Keratinocyte (primary cell): Measurements from ENCODE around the gene CRELD1. TPM values are rescaled to one million over a fixed set of nuclear protein-coding genes. Genes with fewer than 3 reads are reported as not detected.
"Not testable (repeated sequence)": the region's sequence is repeated elsewhere in the genome, so short reads cannot be mapped to it uniquely, and the experiment has no call there.

ENCODE experiments used
- DNase-seq: peaks from one replicate; pipeline ENCODE4 v3.0.0-alpha.2; 2011; ENCODE audit warnings: low read depth, missing footprints, low spot score
- FAIRE-seq: peaks from 2 replicates; lab custom pipeline; 2011; peaks lifted over from hg19 to GRCh38; lab: Jason Lieb, UNC
- H2AFZ ChIP-seq: 2 replicates; pipeline ENCODE4 v1.6.0; 2012; ENCODE audit warnings: low read length, control low read depth, inconsistent platforms; ENCODE audit not compliant: control insufficient read depth
- H3K27ac ChIP-seq: 2 replicates; pipeline ENCODE4 v1.5.1; 2011; ENCODE audit warnings: low read length; ENCODE audit not compliant: control insufficient read depth, insufficient read depth
- H3K27me3 ChIP-seq: 3 replicates; pipeline ENCODE4 v1.6.0; 2011; ENCODE audit warnings: low read length; ENCODE audit not compliant: control insufficient read depth, insufficient read depth; ENCODE audit errors: extremely low read depth
- H3K36me3 ChIP-seq, 2 experiments: 2 replicates in 1 of 2; 3 replicates in 1 of 2; pipeline ENCODE4 v1.5.1; 2011; ENCODE audit warnings: low read length in 2 of 2, mild to moderate bottlenecking in 1 of 2; ENCODE audit not compliant: control insufficient read depth in 2 of 2, insufficient read depth in 2 of 2; ENCODE audit errors: extremely low read depth in 1 of 2
- H3K4me1 ChIP-seq: 3 replicates; pipeline ENCODE4 v1.5.1; 2011; ENCODE audit warnings: low read length; ENCODE audit not compliant: control insufficient read depth, insufficient read depth; ENCODE audit errors: extremely low read depth
- H3K4me2 ChIP-seq: 3 replicates; pipeline ENCODE4 v1.6.0; 2011; ENCODE audit warnings: low read depth, low read length; ENCODE audit not compliant: control insufficient read depth, insufficient read depth; ENCODE audit errors: extremely low read depth
- H3K4me3 ChIP-seq, 3 experiments: fragments of 200-600 bp in 1 of 3; sonication (generic) in 1 of 3; 2 replicates in 2 of 3; 3 replicates in 1 of 3; pipeline ENCODE4 v1.5.1; 2011 to 2016; ENCODE audit warnings: low read length in 3 of 3, mild to moderate bottlenecking in 3 of 3, control low read depth in 2 of 3, inconsistent platforms in 1 of 3, low read depth in 1 of 3, mixed read lengths in 1 of 3, mixed run types in 1 of 3, moderate library complexity in 1 of 3; ENCODE audit not compliant: control insufficient read depth in 2 of 3, insufficient read depth in 2 of 3; ENCODE audit errors: extremely low read depth in 1 of 3
- H3K79me2 ChIP-seq: 2 replicates; pipeline ENCODE4 v1.6.0; 2012; ENCODE audit warnings: low read length; ENCODE audit not compliant: control insufficient read depth, insufficient read depth
- H3K9ac ChIP-seq: 3 replicates; pipeline ENCODE4 v1.6.0; 2011; ENCODE audit warnings: low read length; ENCODE audit not compliant: control insufficient read depth, insufficient read depth; ENCODE audit errors: extremely low read depth
- H3K9me1 ChIP-seq: 3 replicates; pipeline ENCODE4 v1.6.0; 2011; ENCODE audit warnings: low read length; ENCODE audit not compliant: control insufficient read depth, insufficient read depth; ENCODE audit errors: extremely low read depth
- H3K9me3 ChIP-seq: 2 replicates; pipeline ENCODE4 v1.5.1; 2012; ENCODE audit warnings: low read depth, low read length; ENCODE audit not compliant: control insufficient read depth
- H4K20me1 ChIP-seq: 3 replicates; pipeline ENCODE4 v1.6.0; 2011; ENCODE audit warnings: low read length; ENCODE audit not compliant: control insufficient read depth, insufficient read depth; ENCODE audit errors: extremely low read depth
- CTCF ChIP-seq, 3 experiments: IDR thresholded peaks in 1 of 3; conservative IDR thresholded peaks in 1 of 3; optimal IDR thresholded peaks in 1 of 3; 2 replicates in 2 of 3; 3 replicates in 1 of 3; pipeline versions ENCODE3 to v1.5.1; 2011; ENCODE audit warnings: low read length in 3 of 3, mild to moderate bottlenecking in 3 of 3, moderate library complexity in 2 of 3, control low read depth in 1 of 3, inconsistent platforms in 1 of 3; ENCODE audit not compliant: insufficient read depth in 2 of 3; ENCODE audit errors: extremely low read depth in 1 of 3
- EZH2 ChIP-seq: IDR thresholded peaks from one replicate; pipeline ENCODE4 v1.6.1; 2012; ENCODE audit warnings: inconsistent platforms, mild to moderate bottlenecking, low read length, moderate library complexity
- dilution Hi-C: fragments of 300-500 bp; cut with MboI; formaldehyde crosslinking; loops from one replicate; pipeline ENCODE4 v1.7.0; 2020; ENCODE audit warnings: low sequenced_read_pairs; ENCODE audit not compliant: extremely low pct_ligation_motif_present
- polyA plus RNA-seq, 5 experiments: library from polyadenylated mRNA; depleted of rRNA in 3 of 5; stranded (reverse) in 3 of 5; stranded (forward) in 1 of 5; unstranded in 1 of 5; fragments of >200 nt; gene quantifications; 1 replicate in 1 of 5; 2 replicates in 3 of 5; 3 replicates in 1 of 5; pipeline versions ENCODE4 v1.2.1 to v1.2.3, GENCODE V29; 2011 to 2012; ENCODE audit warnings: missing spikeins in 2 of 5, low read depth in 1 of 5, low replicate concordance in 1 of 5

The CRELD1 gene
- polyA plus RNA-seq, 1 donor (not counting 4 experiments of a cell fraction or from before 2014, with no cell fraction given): 11.2 TPM

DNA sequence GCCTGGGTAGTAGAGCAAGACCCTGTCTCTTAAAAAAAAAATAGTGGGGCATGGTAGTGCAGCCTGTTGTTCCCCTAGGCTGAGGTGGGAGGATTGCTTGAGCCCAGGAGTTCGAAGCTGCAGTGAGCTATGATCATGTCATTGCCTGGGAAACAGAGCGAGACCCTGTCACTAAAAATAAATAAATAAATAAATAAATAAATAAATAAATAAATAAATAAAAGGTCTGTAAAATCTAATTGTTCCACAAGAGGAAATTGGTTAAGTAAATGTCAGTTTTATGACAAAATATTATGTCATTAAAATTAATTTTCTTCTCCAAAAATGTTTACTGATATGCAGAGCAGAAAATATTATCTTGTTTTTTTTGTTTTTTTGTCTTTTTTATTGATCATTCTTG, 5.3 kb downstream of the CRELD1 start:
- Histone ChIP-seq H3K27ac (no peak overlapping the region), H3K4me2 (no peak overlapping the region), H4K20me1 (no peaks in the 10 kb centered on the region), H3K36me3 (peaks cover 4 to 19% of the 10 kb centered on the region in 2 experiments), H3K4me3 (no peak overlapping the region), H3K9me3 (no peaks in the 10 kb centered on the region), H3K27me3 (no peaks in the 10 kb centered on the region), H2AFZ (no peak overlapping the region), H3K79me2 (peaks cover 4% of the 10 kb centered on the region), H3K9ac (no peak overlapping the region), H3K4me1 (peaks cover 13% of the 10 kb centered on the region), H3K9me1 (no peaks in the 10 kb centered on the region)
- dilution Hi-C loops: no loop called here
- no peak for DNase-seq
- TF ChIP-seq CTCF (optimal IDR thresholded peaks at IDR 0.05 in 1 of 3, IDR thresholded peaks at IDR 0.05 in 1 of 3, conservative IDR thresholded peaks at IDR 0.05 in 1 of 3; ENCODE audit: extremely low read depth in 1 of 3, insufficient read depth in 2 of 3, low read length in 3 of 3) (no peak), EZH2 (no peak)
- FAIRE-seq: no peak

GRCh38 chr3:9939906-9940305, 6.3 kb downstream of the CRELD1 start:
- H3K9me1 ChIP-seq, H3K27ac ChIP-seq, H3K4me1 ChIP-seq, H3K79me2 ChIP-seq, H3K4me2 ChIP-seq, H3K4me3 ChIP-seq, H3K27me3 ChIP-seq, H4K20me1 ChIP-seq, FAIRE-seq, DNase-seq, dilution Hi-C loops, H3K9ac ChIP-seq, H2AFZ ChIP-seq, H3K9me3 ChIP-seq: not testable (repeated sequence)
- peaks cover 4 to 22% of the 10 kb centered on the region in 2 experiments for H3K36me3 ChIP-seq

DNA sequence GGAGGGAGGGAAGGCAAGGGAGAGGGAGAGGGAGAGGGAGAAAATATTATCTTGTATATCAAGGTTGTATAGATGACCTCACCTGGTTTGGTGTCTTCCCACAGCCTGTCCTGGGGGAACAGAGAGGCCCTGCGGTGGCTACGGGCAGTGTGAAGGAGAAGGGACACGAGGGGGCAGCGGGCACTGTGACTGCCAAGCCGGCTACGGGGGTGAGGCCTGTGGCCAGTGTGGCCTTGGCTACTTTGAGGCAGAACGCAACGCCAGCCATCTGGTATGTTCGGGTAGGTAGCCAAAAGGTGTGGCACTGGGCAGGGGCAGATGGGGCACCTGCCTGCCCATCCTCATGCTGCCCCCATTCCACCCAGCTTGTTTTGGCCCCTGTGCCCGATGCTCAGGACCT, 7.1 kb downstream of the CRELD1 start:
- Histone ChIP-seq H3K79me2 (no peaks in the 10 kb centered on the region), H3K27ac (no peak overlapping the region), H3K9me3 (no peaks in the 10 kb centered on the region), H3K27me3 (no peaks in the 10 kb centered on the region), H3K9ac (no peak overlapping the region), H3K9me1 (no peaks in the 10 kb centered on the region), H4K20me1 (no peaks in the 10 kb centered on the region), H3K4me3 (no peak overlapping the region), H2AFZ (no peak overlapping the region), H3K4me1 (peaks cover under 1% of the 10 kb centered on the region), H3K36me3 (peaks cover 4 to 22% of the 10 kb centered on the region in 2 experiments), H3K4me2 (no peak overlapping the region)
- TF ChIP-seq EZH2 (no peak), CTCF (optimal IDR thresholded peaks at IDR 0.05 in 1 of 3, IDR thresholded peaks at IDR 0.05 in 1 of 3, conservative IDR thresholded peaks at IDR 0.05 in 1 of 3; ENCODE audit: extremely low read depth in 1 of 3, insufficient read depth in 2 of 3, low read length in 3 of 3) (no peak)
- FAIRE-seq: no peak
- no peak for DNase-seq
- dilution Hi-C loops: no loop called here
